Karpas-422 (cell line): ENCODE results near the gene PDE2A. TPM values are rescaled to one million over a fixed set of nuclear protein-coding genes. Genes with fewer than 3 reads are reported as not detected.
A peak's percentile ranks its signal among the peaks of the same experiment; 100 is the strongest.

ENCODE experiments used
- DNase-seq: peaks from one replicate; pipeline ENCODE4 v3.0.0-alpha.2; 2015
- H2AFZ ChIP-seq: fragments of 200-600 bp; sonication (generic); 2 replicates; pipeline ENCODE4 v1.6.1; 2014; ENCODE audit warnings: antibody characterized with exemption, low read length, mixed read lengths
- H3K27ac ChIP-seq: fragments of 200-600 bp; sonication (generic); 2 replicates; pipeline ENCODE4 v1.5.1; 2014; ENCODE audit warnings: mild to moderate bottlenecking, low read length, moderate library complexity
- H3K27me3 ChIP-seq: fragments of 200-600 bp; sonication (generic); 2 replicates; pipeline ENCODE4 v1.6.1; 2014; ENCODE audit warnings: low read length, mixed read lengths
- H3K36me3 ChIP-seq: fragments of 200-600 bp; sonication (generic); 2 replicates; pipeline ENCODE4 v1.6.1; 2014; ENCODE audit warnings: low read length, mixed read lengths; ENCODE audit not compliant: insufficient read depth
- H3K4me1 ChIP-seq: fragments of 200-600 bp; sonication (generic); 2 replicates; pipeline ENCODE4 v1.6.1; 2014; ENCODE audit warnings: mild to moderate bottlenecking, low read length, mixed read lengths
- H3K4me2 ChIP-seq: fragments of 200-600 bp; sonication (generic); 2 replicates; pipeline ENCODE4 v1.6.1; 2014; ENCODE audit warnings: low read length, low read depth, mild to moderate bottlenecking; ENCODE audit not compliant: poor library complexity, severe bottlenecking
- H3K4me3 ChIP-seq: fragments of 200-600 bp; sonication (generic); 2 replicates; pipeline ENCODE4 v1.5.1; 2014; ENCODE audit warnings: mild to moderate bottlenecking, antibody characterized with exemption, low read length, mixed read lengths
- H3K79me2 ChIP-seq: fragments of 200-600 bp; sonication (generic); 2 replicates; pipeline ENCODE4 v1.6.1; 2014; ENCODE audit warnings: mild to moderate bottlenecking, low read length, mixed read lengths
- H3K9ac ChIP-seq: fragments of 200-600 bp; sonication (generic); 2 replicates; pipeline ENCODE4 v1.6.0; 2014; ENCODE audit warnings: low read length
- H3K9me2 ChIP-seq: fragments of 200-600 bp; sonication (generic), shearing (Covaris generic); replicated peaks from 2 replicates; pipeline ENCODE4 v1.6.0; 2014; ENCODE audit warnings: mild to moderate bottlenecking, low read length, moderate library complexity; ENCODE audit not compliant: insufficient read depth
- H3K9me3 ChIP-seq: fragments of 300-700, 200-600 bp; sonication (generic); 2 replicates; pipeline ENCODE4 v1.6.1; 2014; ENCODE audit warnings: low read length, mixed read lengths
- H4K20me1 ChIP-seq: fragments of 200-600 bp; sonication (generic); 2 replicates; pipeline ENCODE4 v1.6.1; 2014; ENCODE audit warnings: mild to moderate bottlenecking, antibody characterized with exemption, low read length, low read depth; ENCODE audit not compliant: insufficient read depth
- total RNA-seq: library from RNA; depleted of rRNA; stranded (reverse); fragments of >200 nt; shearing (Covaris generic); gene quantifications from 2 replicates; pipeline ENCODE4 v1.2.3, GENCODE V29; 2014; ENCODE audit warnings: low replicate concordance

The PDE2A gene
- total RNA-seq, 1 experiment from 2014 or later = 1.8 TPM

GRCh38 chr11:72585762-72586311, 88.4 kb downstream of the PDE2A start:
- peaks cover 9% of the 10 kb centered on the region for H3K4me1 ChIP-seq
- H3K4me2 ChIP-seq = no peak overlapping the region
- no peaks in the 10 kb centered on the region for H3K9me2 ChIP-seq
- no peak overlapping the region for H3K4me3 ChIP-seq
- H3K27ac ChIP-seq = no peak overlapping the region
- H3K36me3 ChIP-seq = no peaks in the 10 kb centered on the region
- no peak overlapping the region for H2AFZ ChIP-seq
- no peaks in the 10 kb centered on the region for H3K9me3 ChIP-seq
- H3K9ac ChIP-seq = no peak overlapping the region
- H4K20me1 ChIP-seq = peaks cover 15% of the 10 kb centered on the region; the same call in 1 of the 2 replicates
- no peaks in the 10 kb centered on the region for H3K27me3 ChIP-seq
- DNase-seq = peak; percentile 91
- H3K79me2 ChIP-seq = no peaks in the 10 kb centered on the region

GRCh38 chr11:72584939-72585597, 89.2 kb downstream of the PDE2A start:
- no peak for DNase-seq
- peaks cover 15% of the 10 kb centered on the region; the same call in 1 of the 2 replicates for H4K20me1 ChIP-seq
- no peak overlapping the region for H3K9ac ChIP-seq
- no peaks in the 10 kb centered on the region for H3K27me3 ChIP-seq
- no peaks in the 10 kb centered on the region for H3K36me3 ChIP-seq
- H3K4me1 ChIP-seq = peaks cover 17% of the 10 kb centered on the region
- no peaks in the 10 kb centered on the region for H3K9me2 ChIP-seq
- no peak overlapping the region for H3K27ac ChIP-seq
- H3K4me3 ChIP-seq = no peak overlapping the region
- no peak overlapping the region for H2AFZ ChIP-seq
- no peak overlapping the region for H3K4me2 ChIP-seq
- H3K9me3 ChIP-seq = no peaks in the 10 kb centered on the region
- no peaks in the 10 kb centered on the region for H3K79me2 ChIP-seq

- Histone ChIP-seq H3K36me3 (no peaks in the 10 kb centered on the region), H3K4me2 (no peak overlapping the region), H3K79me2 (no peaks in the 10 kb centered on the region), H2AFZ (no peak overlapping the region), H3K9ac (no peak overlapping the region), H4K20me1 (peaks cover 15% of the 10 kb centered on the region; the same call in 1 of the 2 replicates), H3K4me1 (peaks cover 23% of the 10 kb centered on the region), H3K9me3 (no peaks in the 10 kb centered on the region), H3K27ac (no peak overlapping the region), H3K9me2 (no peaks in the 10 kb centered on the region), H3K27me3 (no peaks in the 10 kb centered on the region), H3K4me3 (no peak overlapping the region)
- DNase-seq = no peak
Observed at GRCh38 chr11:72584293-72584938, 89.8 kb downstream of the PDE2A start.

GRCh38 chr11:72583616-72584292, 90.5 kb downstream of the PDE2A start:
- H3K9me3 ChIP-seq = no peaks in the 10 kb centered on the region
- H3K27me3 ChIP-seq = no peaks in the 10 kb centered on the region
- H3K4me2 ChIP-seq = no peak overlapping the region
- H4K20me1 ChIP-seq = peaks cover 13% of the 10 kb centered on the region; the same call in 1 of the 2 replicates
- H3K9ac ChIP-seq = no peak overlapping the region
- H3K4me1 ChIP-seq = peaks cover 26% of the 10 kb centered on the region
- no peak overlapping the region for H3K27ac ChIP-seq
- no peaks in the 10 kb centered on the region for H3K9me2 ChIP-seq
- no peaks in the 10 kb centered on the region for H3K36me3 ChIP-seq
- no peak for DNase-seq
- H3K4me3 ChIP-seq = no peak overlapping the region
- no peak overlapping the region for H2AFZ ChIP-seq
- no peaks in the 10 kb centered on the region for H3K79me2 ChIP-seq

- no peak overlapping the region for H3K9ac ChIP-seq
- DNase-seq = no peak
- H3K27ac ChIP-seq = no peak overlapping the region
- no peaks in the 10 kb centered on the region for H3K79me2 ChIP-seq
- H4K20me1 ChIP-seq = peaks cover 13% of the 10 kb centered on the region; the same call in 1 of the 2 replicates
- H3K36me3 ChIP-seq = no peaks in the 10 kb centered on the region
- no peaks in the 10 kb centered on the region for H3K27me3 ChIP-seq
- H3K4me3 ChIP-seq = no peak overlapping the region
- no peaks in the 10 kb centered on the region for H3K9me3 ChIP-seq
- H3K9me2 ChIP-seq = no peaks in the 10 kb centered on the region
- no peak overlapping the region for H3K4me2 ChIP-seq
- H2AFZ ChIP-seq = no peak overlapping the region
- peaks cover 26% of the 10 kb centered on the region for H3K4me1 ChIP-seq
Observed at GRCh38 chr11:72583177-72583553, 91.1 kb downstream of the PDE2A start.

GRCh38 chr11:72582206-72583176, 91.7 kb downstream of the PDE2A start:
- Histone ChIP-seq H3K4me2 (no peak overlapping the region), H3K9ac (no peak overlapping the region), H3K27ac (no peak overlapping the region), H3K36me3 (no peaks in the 10 kb centered on the region), H3K9me2 (no peaks in the 10 kb centered on the region), H3K9me3 (no peaks in the 10 kb centered on the region), H3K27me3 (no peaks in the 10 kb centered on the region), H3K4me3 (no peak overlapping the region), H4K20me1 (peaks cover 13% of the 10 kb centered on the region; the same call in 1 of the 2 replicates), H3K4me1 (peaks cover 26% of the 10 kb centered on the region), H3K79me2 (no peaks in the 10 kb centered on the region), H2AFZ (no peak overlapping the region)
- no peak for DNase-seq

- peak; percentile 63 for DNase-seq
- Histone ChIP-seq H3K79me2 (no peaks in the 10 kb centered on the region), H3K4me2 (no peak overlapping the region), H3K4me1 (peaks cover 26% of the 10 kb centered on the region), H3K27ac (no peak overlapping the region), H3K4me3 (no peak overlapping the region), H3K9ac (0 out of 2 replicates have a peak overlapping the region, but pooled peaks have one; percentile 26), H3K27me3 (no peaks in the 10 kb centered on the region), H3K36me3 (no peaks in the 10 kb centered on the region), H2AFZ (no peak overlapping the region), H4K20me1 (peaks cover 9% of the 10 kb centered on the region; the same call in 1 of the 2 replicates), H3K9me3 (no peaks in the 10 kb centered on the region), H3K9me2 (no peaks in the 10 kb centered on the region)
Observed at GRCh38 chr11:72581067-72581466, 93.2 kb downstream of the PDE2A start.
